Neural cell (in vitro differentiated cells): ENCODE measurements around the gene TTC34.

Experiments
- EZH2 ChIP-seq: fragments of 200-600, 300-800 bp; shearing (Covaris generic), sonication (generic); IDR thresholded peaks from 2 replicates; pipeline ENCODE4 v1.6.1; 2014; ENCODE audit warnings: antibody characterized with exemption, low read length, borderline replicate concordance, mild to moderate bottlenecking; ENCODE audit not compliant: insufficient read depth, poor library complexity, severe bottlenecking
- MXI1 ChIP-seq: fragments of 450-650 bp; conservative IDR thresholded peaks from 2 replicates; pipeline ENCODE4 v1.6.1; 2014; ENCODE audit warnings: antibody characterized with exemption, mild to moderate bottlenecking; ENCODE audit not compliant: poor library complexity, severe bottlenecking
- RAD21 ChIP-seq: fragments of 450-650 bp; conservative IDR thresholded peaks from 2 replicates; pipeline ENCODE4 v1.6.1; 2014; ENCODE audit warnings: antibody characterized with exemption, mild to moderate bottlenecking, moderate library complexity
- SMC3 ChIP-seq: fragments of 450-650 bp; conservative IDR thresholded peaks from 2 replicates; pipeline ENCODE4 v1.6.1; 2014; ENCODE audit warnings: antibody characterized with exemption, mild to moderate bottlenecking, moderate library complexity; ENCODE audit not compliant: poor library complexity
- TF ChIP-seq, protein P1 (sequence below): fragments of 450-650 bp; IDR thresholded peaks from 2 replicates; pipeline ENCODE4 v1.5.1; 2014; ENCODE audit warnings: antibody characterized with exemption, mild to moderate bottlenecking, moderate library complexity; ENCODE audit not compliant: poor library complexity, severe bottlenecking

DNA sequence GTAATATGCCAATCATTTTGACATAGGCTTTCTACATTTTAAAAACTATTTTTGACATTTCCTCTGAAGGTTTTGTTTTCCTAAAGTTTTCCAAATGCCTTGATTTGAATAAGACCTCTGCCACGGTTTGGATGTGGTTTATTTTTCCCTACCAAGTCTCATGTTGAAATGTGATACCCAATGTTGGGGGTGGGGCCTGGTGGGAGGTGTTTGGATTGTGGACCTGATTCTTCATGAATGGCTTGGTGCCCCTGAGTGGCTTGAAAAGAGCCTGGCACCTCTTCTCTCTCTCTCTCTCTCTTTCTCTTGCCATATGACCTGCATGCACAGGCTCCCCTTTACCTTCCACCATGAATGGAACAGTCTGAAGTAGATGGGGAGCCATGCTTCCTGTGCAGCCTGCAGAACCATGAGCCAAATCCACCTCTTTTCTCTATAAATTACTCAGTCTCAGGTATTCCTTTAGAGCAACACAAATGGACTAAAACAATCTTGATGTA lies 183.5 kb downstream of the TTC34 start:
- TF ChIP-seq, protein P1, sequence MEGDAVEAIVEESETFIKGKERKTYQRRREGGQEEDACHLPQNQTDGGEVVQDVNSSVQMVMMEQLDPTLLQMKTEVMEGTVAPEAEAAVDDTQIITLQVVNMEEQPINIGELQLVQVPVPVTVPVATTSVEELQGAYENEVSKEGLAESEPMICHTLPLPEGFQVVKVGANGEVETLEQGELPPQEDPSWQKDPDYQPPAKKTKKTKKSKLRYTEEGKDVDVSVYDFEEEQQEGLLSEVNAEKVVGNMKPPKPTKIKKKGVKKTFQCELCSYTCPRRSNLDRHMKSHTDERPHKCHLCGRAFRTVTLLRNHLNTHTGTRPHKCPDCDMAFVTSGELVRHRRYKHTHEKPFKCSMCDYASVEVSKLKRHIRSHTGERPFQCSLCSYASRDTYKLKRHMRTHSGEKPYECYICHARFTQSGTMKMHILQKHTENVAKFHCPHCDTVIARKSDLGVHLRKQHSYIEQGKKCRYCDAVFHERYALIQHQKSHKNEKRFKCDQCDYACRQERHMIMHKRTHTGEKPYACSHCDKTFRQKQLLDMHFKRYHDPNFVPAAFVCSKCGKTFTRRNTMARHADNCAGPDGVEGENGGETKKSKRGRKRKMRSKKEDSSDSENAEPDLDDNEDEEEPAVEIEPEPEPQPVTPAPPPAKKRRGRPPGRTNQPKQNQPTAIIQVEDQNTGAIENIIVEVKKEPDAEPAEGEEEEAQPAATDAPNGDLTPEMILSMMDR = no peak
- no peak for TF ChIP-seq EZH2
- TF ChIP-seq MXI1 = no peak
- no peak for TF ChIP-seq SMC3
- TF ChIP-seq RAD21 = no peak
